K562 (cell line): ENCODE data around the gene HPCAL1. TPM values are rescaled to one million over a fixed set of nuclear protein-coding genes. Genes with fewer than 3 reads are reported as not detected.

Experiments used
- ARID4B ChIP-seq: sonication (generic); formaldehyde crosslinking; IDR thresholded peaks from 2 replicates; pipeline ENCODE4 v1.8.0; 2022; ENCODE audit warnings: mild to moderate bottlenecking, missing genetic modification reagents
- DMBX1 ChIP-seq: fragments of 250-450 bp; sonication (Bioruptor Pico); IDR thresholded peaks from 2 replicates; pipeline ENCODE4 v1.8.0; 2022; ENCODE audit warnings: inconsistent platforms, mild to moderate bottlenecking, moderate library complexity, borderline replicate concordance
- ELK3 ChIP-seq: fragments of 450-650 bp; formaldehyde crosslinking; IDR thresholded peaks from 2 replicates; pipeline ENCODE4 v1.4.0; 2020; ENCODE audit warnings: mild to moderate bottlenecking
- EP300 ChIP-seq: IDR thresholded peaks from 2 replicates; pipeline ENCODE4 v1.6.1; 2012; ENCODE audit warnings: low read length, improper control_type of control experiment
- HSF4 ChIP-seq: fragments of 250-450 bp; sonication (Bioruptor Pico); IDR thresholded peaks from 2 replicates; pipeline ENCODE4 v2.1.2; 2022; ENCODE audit warnings: mild to moderate bottlenecking, moderate library complexity, borderline replicate concordance
- MEIS2 ChIP-seq: fragments of 450-650 bp; IDR thresholded peaks from 2 replicates; pipeline ENCODE4 v1.6.1; 2014; ENCODE audit warnings: mild to moderate bottlenecking; ENCODE audit not compliant: partially characterized antibody
- MITF ChIP-seq: IDR thresholded peaks from 2 replicates; pipeline ENCODE4 v1.6.1; 2014; ENCODE audit warnings: antibody characterized with exemption
- NR2C2 ChIP-seq, 2 experiments: fragments of 200-800 bp in 1 of 2; sonication (Bioruptor generic) in 1 of 2; sonication (generic) in 1 of 2; formaldehyde crosslinking in 1 of 2; IDR thresholded peaks; 2 replicates each; pipeline versions ENCODE4 v1.6.1 to v1.8.0; 2016 to 2022; ENCODE audit warnings: mild to moderate bottlenecking in 1 of 2, missing compliant biosample characterization in 1 of 2, missing genetic modification characterization in 1 of 2, missing genetic modification reagents in 1 of 2
- PURB ChIP-seq: sonication (generic); formaldehyde crosslinking; IDR thresholded peaks from 2 replicates; pipeline ENCODE4 v1.9.0; 2021; ENCODE audit warnings: low read depth, mild to moderate bottlenecking, missing genetic modification reagents
- SNIP1 ChIP-seq: fragments of 450-650 bp; IDR thresholded peaks from 2 replicates; pipeline ENCODE4 v1.7.1; 2017; ENCODE audit warnings: low read depth, mild to moderate bottlenecking
- STAT6 ChIP-seq: sonication (generic); formaldehyde crosslinking; IDR thresholded peaks from 2 replicates; pipeline ENCODE4 v1.8.1; 2023; ENCODE audit warnings: mild to moderate bottlenecking, missing genetic modification reagents
- ZNF224 ChIP-seq: sonication (generic); formaldehyde crosslinking; IDR thresholded peaks from 2 replicates; pipeline ENCODE4 v1.8.0; 2022; ENCODE audit warnings: mild to moderate bottlenecking, missing genetic modification reagents
- ZNF347 ChIP-seq: fragments of 450-650 bp; formaldehyde crosslinking; IDR thresholded peaks from 2 replicates; pipeline ENCODE4 v1.4.0; 2020; ENCODE audit warnings: low read depth, mild to moderate bottlenecking, moderate library complexity
- ZNF644 ChIP-seq: fragments of 200-800 bp; sonication (Bioruptor generic); IDR thresholded peaks from 2 replicates; pipeline ENCODE4 v1.6.1; 2016; ENCODE audit warnings: low read depth, missing genetic modification characterization, missing compliant biosample characterization
- polyA plus RNA-seq, 8 experiments: library from polyadenylated mRNA; depleted of rRNA in 4 of 8; stranded (reverse) in 5 of 8; unstranded in 3 of 8; fragments of >200 nt; fragmentation: Nextera tagmentation in 2 of 8; fragmentation: Illumina TruSeq in 1 of 8; extraction: Ambion mirVana in 2 of 8; extraction: Trizol in 1 of 8; gene quantifications; 2 replicates each; pipeline versions ENCODE4 v1.2.1 to v1.2.3, GENCODE V29; 2011 to 2014; ENCODE audit warnings: inconsistent platforms in 1 of 8, missing spikeins in 1 of 8
- total RNA-seq, 7 experiments: library from RNA; depleted of rRNA in 6 of 7; stranded (reverse); fragments of >200 nt in 6 of 7; fragmentation: Illumina TruSeq in 2 of 7; extraction: Trizol in 2 of 7; gene quantifications; 2 replicates each; pipeline versions ENCODE4 v1.2.1 to v1.2.3, GENCODE V29; 2011 to 2021; ENCODE audit warnings: low replicate concordance in 1 of 7
- TF ChIP-seq, protein P1 (sequence below): fragments of 250-450 bp; sonication (Bioruptor Pico); IDR thresholded peaks from 2 replicates; pipeline ENCODE4 v1.4.0; 2020; ENCODE audit warnings: borderline replicate concordance

Gene HPCAL1
- total and polyA plus RNA-seq, 9 of the 15 experiments (the other 6 are each of a cell fraction or from before 2014, with no cell fraction given): 2.7 to 65.5 (median 23.9) TPM

GRCh38 chr2:10332402-10333246 is 29.9 kb downstream of the HPCAL1 start (continued):
- TF ChIP-seq ARID4B (CRISPR knock-in tag) (no peak), NR2C2 (CRISPR knock-in tag; IDR thresholded peaks at IDR 0.05) (no peak), NR2C2 (tag; IDR thresholded peaks at IDR 0.05) (peak; percentile 16; the same call in 1 of the 2 replicates), HSF4 (CRISPR knock-in tag) (no peak), EP300 (no peak), ZNF347 (CRISPR knock-in tag) (no peak), MEIS2 (peak; percentile 14), ZNF224 (CRISPR knock-in tag) (no peak), ELK3 (CRISPR knock-in tag) (no peak), ZNF644 (tag) (0 out of 2 replicates have a peak, but pooled peaks have one; percentile 39), PURB (CRISPR knock-in tag) (no peak), STAT6 (no peak), SNIP1 (no peak), MITF (no peak), DMBX1 (CRISPR knock-in tag) (no peak)
- TF ChIP-seq, protein P1, sequence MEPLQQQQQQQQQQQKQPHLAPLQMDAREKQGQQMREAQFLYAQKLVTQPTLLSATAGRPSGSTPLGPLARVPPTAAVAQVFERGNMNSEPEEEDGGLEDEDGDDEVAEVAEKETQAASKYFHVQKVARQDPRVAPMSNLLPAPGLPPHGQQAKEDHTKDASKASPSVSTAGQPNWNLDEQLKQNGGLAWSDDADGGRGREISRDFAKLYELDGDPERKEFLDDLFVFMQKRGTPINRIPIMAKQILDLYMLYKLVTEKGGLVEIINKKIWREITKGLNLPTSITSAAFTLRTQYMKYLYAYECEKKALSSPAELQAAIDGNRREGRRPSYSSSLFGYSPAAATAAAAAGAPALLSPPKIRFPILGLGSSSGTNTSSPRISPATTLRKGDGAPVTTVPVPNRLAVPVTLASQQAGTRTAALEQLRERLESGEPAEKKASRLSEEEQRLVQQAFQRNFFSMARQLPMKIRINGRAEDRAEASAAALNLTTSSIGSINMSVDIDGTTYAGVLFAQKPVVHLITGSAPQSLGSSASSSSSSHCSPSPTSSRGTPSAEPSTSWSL (CRISPR knock-in tag): no peak
